GM19328 (cell line): Measurements from ENCODE around the gene CDKN1C.

ENCODE experiments used
- ATAC-seq: cut with Tn5 transposase; IDR thresholded peaks from one replicate; pipeline ENCODE4 v1.9.1; 2021; ENCODE audit warnings: mild to moderate bottlenecking, moderate library complexity; ENCODE audit not compliant: unreplicated experiment

The CDKN1C gene

DNA sequence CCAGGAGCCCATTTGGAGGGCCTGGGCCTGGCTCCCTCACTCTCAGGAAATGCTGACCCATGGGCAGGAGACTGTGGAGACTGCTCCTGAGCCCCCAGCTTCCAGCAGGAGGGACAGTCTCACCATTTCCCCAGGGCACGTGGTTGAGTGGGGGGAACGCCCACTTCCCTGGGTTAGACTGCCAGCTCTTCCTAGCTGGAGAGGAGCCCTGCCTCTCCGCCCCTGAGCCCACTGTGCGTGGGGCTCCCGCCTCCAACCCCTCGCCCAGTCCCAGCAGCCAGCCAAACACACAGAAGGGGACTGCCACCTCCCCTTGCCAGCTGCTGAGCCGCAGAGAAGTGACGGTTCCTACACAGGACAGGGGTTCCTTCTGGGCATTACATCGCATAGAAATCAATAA lies 37.1 kb downstream of the CDKN1C start:
- no peak for ATAC-seq

DNA sequence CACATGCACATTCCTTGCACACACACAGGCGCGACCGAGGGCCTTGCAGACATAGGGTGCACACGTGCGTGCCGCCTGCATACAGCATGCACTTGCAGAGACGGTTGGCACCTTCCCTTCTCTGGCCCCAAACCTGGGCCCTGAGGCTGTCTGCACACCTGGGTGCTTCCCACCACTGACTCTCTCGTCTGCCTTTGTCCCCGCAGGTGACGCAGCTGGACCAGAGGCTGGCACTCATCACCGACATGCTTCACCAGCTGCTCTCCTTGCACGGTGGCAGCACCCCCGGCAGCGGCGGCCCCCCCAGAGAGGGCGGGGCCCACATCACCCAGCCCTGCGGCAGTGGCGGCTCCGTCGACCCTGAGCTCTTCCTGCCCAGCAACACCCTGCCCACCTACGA lies 38.0 kb downstream of the CDKN1C start:
- ATAC-seq = no peak

DNA sequence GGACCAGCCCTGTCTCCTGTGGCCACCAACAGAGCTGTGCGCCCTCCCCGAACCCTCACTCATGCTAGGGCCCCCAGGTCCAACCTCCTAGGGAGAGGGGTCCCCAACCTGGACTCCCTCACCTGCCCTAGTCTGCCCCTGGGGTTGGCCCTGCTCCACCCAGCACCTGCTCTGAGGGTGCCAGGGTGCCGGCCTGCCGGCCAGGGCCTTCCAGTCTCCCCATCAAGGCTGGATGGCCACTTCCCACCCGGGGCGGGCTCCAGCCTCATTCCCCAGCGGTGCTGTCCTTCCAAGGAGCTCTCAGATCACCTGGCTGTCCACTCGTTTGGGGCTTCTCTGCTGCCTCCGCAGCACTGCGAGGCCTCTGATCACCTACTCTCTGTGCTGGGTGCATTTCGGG lies 39.1 kb downstream of the CDKN1C start:
- ATAC-seq = no peak

DNA sequence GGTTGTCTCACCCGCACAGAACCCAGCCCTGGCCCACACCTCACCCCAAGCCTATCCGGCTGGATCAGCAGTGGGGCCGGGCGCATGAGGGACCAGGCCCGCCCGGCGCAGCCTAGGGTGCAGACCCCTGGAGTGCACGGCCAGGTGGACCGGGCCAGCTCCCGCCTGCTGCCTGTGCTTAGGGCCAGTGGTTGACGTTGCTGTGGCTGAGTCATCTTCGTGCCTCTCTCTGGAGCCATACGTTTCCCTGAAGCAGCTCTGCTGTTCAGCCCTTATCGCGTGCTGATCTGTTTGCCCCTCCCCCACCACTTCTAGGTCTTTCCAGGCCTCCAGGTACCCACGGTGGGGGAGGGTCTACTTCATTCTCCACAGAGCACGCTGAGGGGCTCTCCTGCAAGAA lies 39.5 kb downstream of the CDKN1C start:
- no peak for ATAC-seq

DNA sequence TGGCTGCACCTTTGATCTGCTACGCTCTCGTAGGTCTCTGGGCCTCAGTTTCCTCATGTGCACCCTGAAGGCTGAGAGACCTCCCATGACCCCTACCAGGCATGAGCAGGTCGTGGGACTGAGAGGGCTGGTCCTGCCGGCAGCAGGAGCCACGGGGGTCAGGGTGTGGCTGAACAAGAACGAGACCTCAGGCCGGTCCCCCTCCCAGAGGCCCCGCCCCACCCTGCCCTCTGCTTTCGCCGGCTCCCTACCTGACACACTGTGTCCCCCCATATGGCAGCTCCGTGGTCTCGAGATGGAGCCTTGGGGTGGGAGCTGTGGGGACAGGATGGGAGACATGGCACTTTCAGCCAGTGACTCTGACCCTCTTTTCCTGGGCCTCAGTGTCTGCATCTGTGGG lies 40.6 kb downstream of the CDKN1C start:
- no peak for ATAC-seq

DNA sequence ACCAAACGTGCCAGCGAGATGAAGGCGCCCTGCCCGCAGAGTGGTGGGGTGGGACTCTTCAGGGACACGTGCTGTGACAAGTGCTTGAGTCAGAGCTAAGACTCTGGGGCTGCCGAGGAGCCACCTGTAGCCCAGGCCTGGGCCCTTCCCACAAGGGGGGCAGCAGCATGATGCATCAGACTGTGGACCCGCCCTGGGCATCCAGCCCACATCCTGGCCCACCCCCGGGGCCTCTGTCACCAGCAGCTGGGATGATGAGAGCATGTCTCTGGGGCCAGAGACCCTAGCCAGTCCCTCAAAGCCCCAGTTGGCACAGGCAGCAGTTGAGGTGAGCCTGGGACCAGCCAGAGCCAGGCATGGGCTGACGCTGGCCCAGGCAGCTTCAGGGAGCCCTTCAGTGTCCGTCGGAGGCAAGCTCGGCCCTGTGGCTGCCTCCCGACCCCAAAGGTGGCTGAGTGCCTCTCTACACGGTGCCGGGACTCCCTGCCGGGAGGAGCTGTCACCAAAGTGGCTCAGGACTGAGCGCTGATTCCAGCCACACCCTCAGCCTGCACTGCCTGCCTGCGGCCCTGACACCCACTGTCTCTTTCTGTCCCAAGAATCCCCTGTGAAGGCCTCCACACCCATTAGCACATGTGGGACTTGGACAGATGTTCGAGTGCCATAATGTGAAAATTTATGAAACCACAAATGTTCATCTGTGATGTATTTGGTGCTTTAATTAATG lies 41.3 kb downstream of the CDKN1C start:
- ATAC-seq = no peak

- ATAC-seq = no peak
Measured at GRCh38 chr11:2843551-2843950, 42.0 kb downstream of the CDKN1C start.

DNA sequence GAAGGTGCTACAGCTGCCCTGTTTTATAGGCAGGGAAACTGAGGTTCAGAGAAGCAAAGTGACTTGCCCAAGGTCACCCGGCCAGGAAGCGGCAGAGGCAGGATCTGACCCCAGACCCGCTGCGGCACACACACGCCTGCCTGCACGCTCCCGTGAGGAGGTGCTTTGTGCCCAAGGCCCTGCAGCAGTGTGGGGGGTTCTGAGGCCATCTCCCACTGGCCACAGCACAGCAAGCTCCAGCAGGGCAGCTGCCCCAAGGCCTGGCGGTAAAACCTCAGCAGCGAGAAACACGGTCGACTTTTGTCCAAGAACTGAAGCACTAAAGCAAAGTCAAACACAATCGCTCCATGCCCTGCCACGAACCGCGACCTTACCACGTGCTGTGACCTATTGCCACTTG lies 42.7 kb downstream of the CDKN1C start:
- no peak for ATAC-seq

- no peak for ATAC-seq
Measured at GRCh38 chr11:2841411-2842190, 44.0 kb downstream of the CDKN1C start.

- ATAC-seq = no peak
Measured at GRCh38 chr11:2839395-2839943, 46.1 kb downstream of the CDKN1C start.

DNA sequence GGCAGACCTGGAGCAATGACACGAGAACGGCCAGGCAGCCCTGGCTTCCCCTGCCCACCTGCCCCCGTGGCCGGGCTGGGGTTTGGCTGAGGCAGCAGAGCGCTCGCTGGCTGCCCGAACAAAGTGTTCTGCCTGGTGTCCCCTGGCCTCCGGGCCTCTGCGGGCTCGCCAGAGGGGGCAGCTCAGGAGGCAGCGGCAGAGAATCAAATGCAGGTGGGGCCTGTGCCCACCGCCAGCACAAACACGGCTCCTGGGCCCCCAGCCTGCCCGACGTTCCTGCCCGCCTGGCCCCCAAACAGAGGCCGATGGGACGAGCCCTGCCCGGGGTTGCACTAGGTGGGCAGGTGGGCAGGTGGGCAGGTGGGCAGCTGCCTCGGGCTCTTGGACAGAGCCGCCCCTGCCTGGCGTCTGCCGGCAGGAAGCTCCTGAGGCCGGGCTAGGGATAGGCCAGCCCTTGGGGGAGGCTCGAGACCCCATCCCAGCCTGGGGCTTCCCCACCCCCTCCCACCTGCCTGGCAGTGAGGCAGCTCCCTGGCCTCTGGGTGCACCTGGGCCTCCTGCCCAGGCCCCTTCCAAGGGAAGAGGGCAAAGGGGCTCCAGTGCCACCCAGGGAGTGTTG lies 46.8 kb downstream of the CDKN1C start:
- ATAC-seq = no peak

- no peak for ATAC-seq
Measured at GRCh38 chr11:2838091-2838490, 47.5 kb downstream of the CDKN1C start.

DNA sequence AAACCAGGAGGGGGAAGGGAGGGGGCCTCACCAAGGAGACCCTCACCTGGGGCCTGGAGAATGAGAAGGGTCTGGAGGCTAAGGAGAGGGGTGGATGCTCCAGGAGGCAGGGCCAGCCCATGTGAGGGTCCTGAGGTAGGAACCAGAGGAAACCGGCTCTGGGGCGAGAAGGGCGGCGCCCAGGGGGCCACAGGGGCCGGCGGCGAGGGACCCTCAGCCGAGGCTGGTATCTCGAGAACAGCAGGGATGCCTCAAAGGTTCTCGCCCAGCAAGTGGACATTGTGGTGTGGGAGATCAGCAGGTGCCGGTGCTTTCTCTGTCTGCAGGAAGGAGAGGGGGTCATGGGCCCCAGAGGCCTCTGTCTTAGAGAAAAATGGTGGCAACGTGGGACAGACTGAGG lies 47.9 kb downstream of the CDKN1C start:
- ATAC-seq = no peak

- ATAC-seq = no peak
Measured at GRCh38 chr11:2837096-2837601, 48.4 kb downstream of the CDKN1C start.

- ATAC-seq = no peak
Measured at GRCh38 chr11:2836315-2837095, 49.1 kb downstream of the CDKN1C start.

DNA sequence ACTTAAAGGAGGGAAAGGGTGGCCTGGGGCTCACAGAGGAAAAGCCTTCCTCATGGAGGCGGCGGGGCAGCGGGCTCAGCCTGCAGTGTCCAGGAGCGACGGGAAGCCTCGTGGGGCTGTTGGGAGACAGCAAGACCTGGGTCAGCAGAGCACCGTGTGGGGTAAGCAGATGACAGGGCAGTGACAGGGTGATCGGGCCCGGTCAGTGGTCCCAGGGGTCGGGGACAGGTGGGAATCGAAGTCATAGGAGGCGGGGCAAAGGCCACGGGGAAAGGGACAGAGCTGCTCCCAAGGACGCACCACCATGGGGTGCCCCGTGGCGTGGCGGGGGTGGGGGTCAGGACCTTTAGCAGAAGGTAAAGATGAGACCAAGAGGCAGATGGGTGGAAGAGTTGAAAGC lies 49.8 kb downstream of the CDKN1C start:
- no peak for ATAC-seq

DNA sequence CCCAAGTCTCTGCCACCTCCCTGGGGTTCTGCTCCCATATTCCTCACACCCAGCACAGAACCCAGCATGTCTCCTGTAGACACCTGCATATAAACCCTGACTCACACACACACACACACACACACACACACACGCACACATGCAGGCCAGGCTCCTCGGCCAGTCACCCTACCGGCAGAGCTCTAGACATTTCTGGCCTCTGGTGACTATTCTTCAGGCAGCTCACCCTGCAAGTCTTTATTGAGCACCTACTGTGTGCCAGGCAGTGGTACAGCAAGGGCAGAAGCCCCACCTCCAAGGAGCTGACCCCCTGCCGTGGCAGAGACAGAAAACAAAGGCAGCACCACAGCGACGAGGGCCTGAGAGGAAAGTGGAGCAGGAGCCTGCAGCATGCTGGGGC lies 50.3 kb downstream of the CDKN1C start:
- no peak for ATAC-seq

GRCh38 chr11:2834503-2835273 lies 50.9 kb downstream of the CDKN1C start:
- no peak for ATAC-seq

DNA sequence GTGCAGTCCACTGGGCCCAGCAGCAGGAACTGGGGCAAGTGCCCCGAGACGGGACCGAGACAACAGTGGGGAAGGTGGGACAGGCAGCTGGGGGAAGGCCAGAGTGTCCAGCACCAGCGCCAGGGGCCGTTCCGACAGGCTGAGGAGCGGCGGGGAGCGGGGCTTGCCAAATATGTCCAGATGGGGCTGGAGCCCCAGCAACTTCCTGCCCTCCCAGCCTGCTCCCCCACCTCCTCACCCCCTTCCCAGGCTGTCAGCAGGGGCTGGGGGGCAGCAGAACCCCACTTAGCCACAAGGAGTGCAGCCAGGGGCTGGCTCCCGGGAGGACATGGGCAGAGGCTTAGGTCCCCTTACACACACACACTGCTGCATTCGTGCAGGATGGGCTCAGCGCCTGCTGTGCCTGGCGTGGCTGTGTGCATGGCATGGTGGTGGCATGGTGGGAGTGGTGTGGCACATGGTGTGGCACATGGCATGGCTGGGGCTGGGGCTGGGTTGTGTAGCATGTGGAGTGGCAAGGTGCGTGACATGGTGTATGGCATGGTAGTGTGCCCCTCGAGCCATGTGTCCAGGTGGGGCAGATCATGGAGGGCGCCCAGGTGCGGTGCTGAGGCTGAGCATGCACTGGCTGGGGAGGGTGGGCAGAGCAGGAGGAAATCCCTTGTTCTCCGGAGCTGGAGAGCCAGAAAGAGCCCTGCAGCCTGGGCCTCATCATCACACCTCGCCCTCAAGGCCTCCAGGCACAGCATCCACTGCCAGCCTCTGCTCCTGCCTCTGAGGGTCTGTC lies 51.7 kb downstream of the CDKN1C start:
- no peak for ATAC-seq
